ENCODE results near the gene TBCEL.

Gene TBCEL

DNA sequence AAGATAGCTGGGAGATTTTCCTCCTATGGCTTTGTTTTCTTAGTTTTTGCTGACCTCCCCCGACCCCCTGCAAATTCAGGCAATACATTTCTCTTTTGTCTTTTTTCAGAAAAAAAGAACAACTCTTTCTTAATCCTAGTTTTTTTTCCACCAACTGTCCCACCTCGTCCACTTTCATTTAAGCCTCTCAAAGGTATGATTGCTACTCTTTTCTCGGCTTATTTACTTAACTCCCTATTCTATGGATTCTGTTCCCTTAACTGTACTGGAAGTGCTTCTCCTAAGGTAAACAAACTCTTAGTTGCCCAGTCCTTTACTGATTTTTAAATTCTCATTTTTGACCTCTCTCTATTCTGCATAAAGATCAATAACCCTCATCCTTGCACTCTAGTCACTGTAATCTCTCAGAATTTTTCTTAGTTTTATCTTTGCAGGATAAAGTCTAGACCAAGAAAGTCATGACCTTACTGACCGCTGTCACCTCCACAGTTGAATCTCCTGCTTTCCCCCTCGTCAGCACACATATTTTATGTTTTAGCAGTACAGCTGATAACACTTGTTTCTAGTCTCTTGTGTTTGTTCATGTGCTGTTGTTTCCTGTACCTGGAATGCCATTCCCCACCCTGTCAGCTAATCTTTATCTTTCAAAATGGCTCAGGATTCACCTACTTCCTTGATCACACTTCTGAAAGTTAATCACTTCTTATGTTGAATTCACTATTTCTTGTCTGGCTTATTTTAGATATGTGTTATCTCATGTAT lies 14.9 kb downstream of the TBCEL start:
- no peak overlapping the region for H3K4me3 ChIP-seq (ENCODE audit: low read depth, low read length)
- TF ChIP-seq, protein P1, sequence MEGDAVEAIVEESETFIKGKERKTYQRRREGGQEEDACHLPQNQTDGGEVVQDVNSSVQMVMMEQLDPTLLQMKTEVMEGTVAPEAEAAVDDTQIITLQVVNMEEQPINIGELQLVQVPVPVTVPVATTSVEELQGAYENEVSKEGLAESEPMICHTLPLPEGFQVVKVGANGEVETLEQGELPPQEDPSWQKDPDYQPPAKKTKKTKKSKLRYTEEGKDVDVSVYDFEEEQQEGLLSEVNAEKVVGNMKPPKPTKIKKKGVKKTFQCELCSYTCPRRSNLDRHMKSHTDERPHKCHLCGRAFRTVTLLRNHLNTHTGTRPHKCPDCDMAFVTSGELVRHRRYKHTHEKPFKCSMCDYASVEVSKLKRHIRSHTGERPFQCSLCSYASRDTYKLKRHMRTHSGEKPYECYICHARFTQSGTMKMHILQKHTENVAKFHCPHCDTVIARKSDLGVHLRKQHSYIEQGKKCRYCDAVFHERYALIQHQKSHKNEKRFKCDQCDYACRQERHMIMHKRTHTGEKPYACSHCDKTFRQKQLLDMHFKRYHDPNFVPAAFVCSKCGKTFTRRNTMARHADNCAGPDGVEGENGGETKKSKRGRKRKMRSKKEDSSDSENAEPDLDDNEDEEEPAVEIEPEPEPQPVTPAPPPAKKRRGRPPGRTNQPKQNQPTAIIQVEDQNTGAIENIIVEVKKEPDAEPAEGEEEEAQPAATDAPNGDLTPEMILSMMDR (IDR thresholded peaks at IDR 0.05; ENCODE audit: low read depth, low read length) = no peak

DNA sequence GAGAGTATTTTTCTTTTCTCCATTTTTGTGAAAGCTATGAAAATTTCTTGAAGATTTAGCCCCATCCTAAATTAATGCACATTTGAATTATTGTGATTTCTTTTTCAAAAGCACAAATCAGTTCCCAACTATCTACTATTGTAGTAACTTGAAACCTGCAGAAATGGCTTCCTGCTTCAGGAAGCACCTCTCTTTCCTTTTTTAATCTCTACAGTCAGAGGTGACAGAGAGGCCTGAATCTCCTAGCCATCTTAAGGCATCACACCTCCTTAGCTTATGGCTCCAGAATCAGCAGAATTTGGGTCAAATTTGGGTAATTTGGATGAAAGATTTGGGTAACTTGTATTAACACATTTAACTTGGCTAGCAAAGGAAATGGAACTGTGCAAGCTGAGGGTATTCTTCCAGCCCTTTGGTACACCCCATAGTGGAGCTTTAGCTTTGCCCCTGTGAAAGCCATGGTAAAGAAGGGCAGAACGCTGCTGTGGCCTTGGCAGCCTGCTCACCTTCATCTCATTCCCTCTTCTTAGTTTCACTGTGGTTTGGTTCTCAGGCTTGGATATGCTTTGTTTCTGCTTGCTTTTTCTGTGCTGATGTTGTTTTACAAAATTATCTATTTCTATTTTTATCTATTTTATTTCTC lies 16.2 kb downstream of the TBCEL start:
- H3K4me3 ChIP-seq (ENCODE audit: low read depth, low read length) = no peak overlapping the region
- TF ChIP-seq, protein P1 (IDR thresholded peaks at IDR 0.05; ENCODE audit: low read depth, low read length) = no peak

- TF ChIP-seq, protein P1 (IDR thresholded peaks at IDR 0.05; ENCODE audit: low read depth, low read length) = no peak
- no peak overlapping the region for H3K4me3 ChIP-seq (ENCODE audit: low read depth, low read length)
Measured at GRCh38 chr11:121040614-121041002, 16.7 kb downstream of the TBCEL start.

- TF ChIP-seq, protein P1 (IDR thresholded peaks at IDR 0.05; ENCODE audit: low read depth, low read length) = no peak
Measured at GRCh38 chr11:121041072-121041471, 17.2 kb downstream of the TBCEL start.

GRCh38 chr11:121042296-121042695 lies 18.4 kb downstream of the TBCEL start:
- no peak overlapping the region for H3K4me3 ChIP-seq (ENCODE audit: low read depth, low read length)
- TF ChIP-seq, protein P1 (IDR thresholded peaks at IDR 0.05; ENCODE audit: low read depth, low read length) = no peak

More at GRCh38 chr11:121041072-121041471, 17.2 kb downstream of the TBCEL start:
- H3K4me3 ChIP-seq (ENCODE audit: low read depth, low read length) = no peak overlapping the region

DNA sequence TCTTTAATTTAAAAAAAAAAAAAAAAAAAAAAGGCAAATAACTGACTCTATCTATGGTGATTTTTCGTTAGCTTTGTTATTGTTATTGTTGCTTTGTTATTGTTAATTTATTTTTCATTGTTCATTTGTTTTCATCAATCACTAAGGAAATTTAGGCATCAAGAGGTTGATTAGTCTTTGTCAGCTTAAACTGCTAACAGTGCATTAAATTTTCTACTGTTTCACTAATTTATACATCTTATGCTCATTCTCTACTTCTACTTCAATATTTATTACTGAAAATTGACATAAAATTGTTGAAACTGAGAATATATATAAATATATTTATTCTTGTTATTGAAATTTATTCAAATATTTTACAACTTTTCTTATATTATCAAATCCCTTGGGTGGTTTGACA lies 24.0 kb downstream of the TBCEL start:
- H3K4me3 ChIP-seq (ENCODE audit: low read depth, low read length) = no peak overlapping the region
- TF ChIP-seq, protein P1 (IDR thresholded peaks at IDR 0.05; ENCODE audit: low read depth, low read length) = no peak
